CMK (cell line): Measurements from ENCODE around the gene RIMOC1.

Experiments
- DNase-seq: peaks from one replicate; pipeline ENCODE4 v3.0.0-alpha.2; 2010; ENCODE audit warnings: low read depth

RIMOC1 gene, protein sequence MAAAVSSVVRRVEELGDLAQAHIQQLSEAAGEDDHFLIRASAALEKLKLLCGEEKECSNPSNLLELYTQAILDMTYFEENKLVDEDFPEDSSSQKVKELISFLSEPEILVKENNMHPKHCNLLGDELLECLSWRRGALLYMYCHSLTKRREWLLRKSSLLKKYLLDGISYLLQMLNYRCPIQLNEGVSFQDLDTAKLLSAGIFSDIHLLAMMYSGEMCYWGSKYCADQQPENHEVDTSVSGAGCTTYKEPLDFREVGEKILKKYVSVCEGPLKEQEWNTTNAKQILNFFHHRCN

GRCh38 chr5:41903892-41904799 is at the start of gene RIMOC1:
TSS of gene RIMOC1 (plus strand) at chr5:41904344. CDS start at chr5:41904368, 24 bp downstream.
- DNase-seq: peak; percentile 100

- no peak for DNase-seq
Measured at GRCh38 chr5:41856644-41857491, 47.3 kb upstream of the RIMOC1 start.

DNA sequence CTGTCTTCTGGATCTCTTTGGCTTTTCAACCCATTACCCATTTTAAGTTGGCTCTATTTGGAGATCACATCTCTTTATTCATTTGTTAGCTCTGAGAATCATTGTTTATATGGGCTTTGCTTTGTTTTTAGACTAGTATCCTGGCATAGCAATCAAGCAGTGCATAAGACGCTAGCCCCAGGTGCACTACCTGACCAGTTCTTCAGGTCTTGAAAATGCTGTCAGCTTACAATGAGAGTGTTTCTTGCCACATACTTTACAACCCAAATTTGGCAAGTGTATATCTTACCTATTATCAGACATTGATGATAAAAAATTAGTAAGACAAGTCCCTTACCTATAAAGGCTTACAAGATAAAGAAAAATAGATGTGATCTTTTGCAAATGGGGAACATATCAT is 46.2 kb upstream of the RIMOC1 start:
- no peak for DNase-seq

- no peak for DNase-seq
Measured at GRCh38 chr5:41858890-41859289, 45.3 kb upstream of the RIMOC1 start.

GRCh38 chr5:41863871-41864486 is 40.2 kb upstream of the RIMOC1 start:
- no peak for DNase-seq

GRCh38 chr5:41869151-41869723 is 34.9 kb upstream of the RIMOC1 start:
- DNase-seq: no peak

DNA sequence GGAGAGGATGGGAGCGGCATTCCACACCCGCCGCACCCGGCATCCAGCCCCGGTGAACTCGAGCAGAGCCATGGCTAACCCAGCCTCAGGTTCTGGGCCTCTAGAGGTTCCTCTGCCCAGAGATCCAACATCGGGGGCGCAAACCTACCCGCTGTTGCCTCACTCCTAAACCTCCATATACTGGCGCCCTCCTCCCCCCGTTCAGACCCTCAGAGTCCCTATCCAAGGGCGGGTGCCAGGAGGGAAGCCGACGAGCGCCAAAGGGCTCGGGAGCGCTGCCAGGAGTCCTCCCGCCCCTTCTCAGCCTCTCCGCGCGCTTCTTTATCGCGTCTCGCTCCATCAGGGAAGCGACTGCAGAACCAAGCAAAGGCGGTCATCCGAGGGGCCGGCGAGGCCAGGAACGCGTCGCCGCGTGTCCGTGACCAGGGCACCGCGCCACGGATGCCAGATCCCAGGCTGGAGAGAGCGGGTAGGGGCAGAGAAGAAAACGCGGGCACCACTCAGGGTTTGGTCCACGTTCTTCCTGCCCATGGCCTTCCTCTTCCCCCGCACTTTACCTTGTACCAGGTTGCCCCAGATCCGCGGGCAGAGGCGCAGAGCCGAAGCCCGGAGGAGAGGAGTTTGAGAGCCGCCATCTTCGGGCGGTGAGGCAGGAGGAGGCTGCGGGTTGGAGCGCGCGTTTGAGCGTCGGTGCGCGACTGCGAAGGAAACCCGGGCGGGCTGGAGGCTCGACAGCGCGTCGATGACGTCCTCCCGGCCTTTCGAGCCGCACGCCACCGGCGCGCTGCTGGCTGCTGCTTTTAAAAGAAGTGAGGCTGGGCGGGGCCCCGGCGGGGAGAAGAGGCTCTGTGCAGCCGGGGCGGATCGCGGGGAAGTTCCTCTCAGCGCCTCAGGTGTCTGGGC is 34.2 kb upstream of the RIMOC1 start, which contains the start of gene OXCT1:
TSS of gene OXCT1 (minus strand) at position 702 of the 903 bp plus-strand sequence. CDS start at position 635, 67 bp downstream.
- DNase-seq: peak; percentile 59

GRCh38 chr5:41870627-41871048 is 33.5 kb upstream of the RIMOC1 start:
- no peak for DNase-seq

GRCh38 chr5:41871852-41872251 is 32.3 kb upstream of the RIMOC1 start:
- no peak for DNase-seq

DNA sequence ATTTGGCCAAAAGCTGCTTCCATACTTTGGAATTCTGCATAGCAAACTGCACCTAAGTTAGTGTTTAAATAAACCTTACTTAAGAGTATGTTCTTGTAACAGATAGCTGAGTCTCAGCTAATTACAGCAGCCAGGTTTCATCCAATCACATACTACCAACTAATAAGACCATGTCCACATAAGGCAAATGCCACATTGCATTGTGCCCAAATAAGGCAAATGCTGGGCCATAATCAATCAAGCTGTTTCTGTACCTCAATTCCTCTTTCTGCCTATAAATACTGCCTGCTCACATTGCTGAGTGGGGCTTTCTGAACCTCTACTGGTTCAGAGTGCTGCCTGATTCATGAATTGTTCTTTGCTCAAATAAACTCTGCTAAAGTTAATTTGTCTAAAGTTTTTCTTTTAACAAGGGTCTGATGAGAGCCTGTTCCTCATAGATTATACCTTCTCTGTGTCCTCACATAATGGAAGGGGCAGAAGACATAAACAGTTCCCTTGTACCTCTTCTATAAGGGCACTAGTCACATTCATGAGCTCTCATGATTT is 29.6 kb upstream of the RIMOC1 start:
- no peak for DNase-seq

DNA sequence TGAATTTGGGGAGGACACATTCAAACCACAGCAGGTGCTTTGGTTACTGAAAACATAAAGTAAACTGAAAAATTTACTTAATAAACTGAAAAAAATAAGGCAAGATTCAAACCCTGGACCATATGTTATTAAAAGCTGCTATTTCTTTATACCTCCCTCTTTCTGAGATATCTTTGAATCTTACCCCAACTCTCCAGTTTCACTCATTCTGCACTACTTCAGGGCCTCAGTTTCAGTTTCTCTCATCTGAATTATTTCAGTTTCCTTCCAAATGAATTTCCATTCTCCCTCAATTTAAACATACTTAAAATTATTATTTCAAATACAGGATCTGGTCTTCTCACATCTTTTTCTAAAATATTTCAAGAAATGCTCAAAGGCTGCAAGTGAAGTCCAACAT is 29.0 kb upstream of the RIMOC1 start:
- no peak for DNase-seq

DNA sequence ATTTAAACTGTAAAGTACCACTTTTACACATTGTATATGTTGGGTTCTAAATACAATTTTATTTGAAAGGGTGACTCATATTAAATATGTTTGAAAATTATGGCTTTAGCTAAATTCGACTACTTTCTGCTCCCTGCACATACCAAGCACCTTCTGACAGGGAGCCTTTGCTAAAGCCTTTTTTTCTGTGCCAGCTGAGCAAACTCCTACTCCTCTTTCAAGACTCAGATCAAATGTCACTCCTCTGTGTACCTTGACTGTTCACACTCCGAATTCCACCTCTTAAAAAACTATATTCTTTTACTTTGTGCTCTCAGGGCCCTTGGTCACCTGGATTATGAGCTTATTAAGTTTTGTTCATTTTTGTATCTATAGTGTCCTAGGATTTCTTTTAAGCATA is 27.5 kb upstream of the RIMOC1 start:
- DNase-seq: no peak

- DNase-seq: no peak
Measured at GRCh38 chr5:41877408-41877807, 26.7 kb upstream of the RIMOC1 start.

DNA sequence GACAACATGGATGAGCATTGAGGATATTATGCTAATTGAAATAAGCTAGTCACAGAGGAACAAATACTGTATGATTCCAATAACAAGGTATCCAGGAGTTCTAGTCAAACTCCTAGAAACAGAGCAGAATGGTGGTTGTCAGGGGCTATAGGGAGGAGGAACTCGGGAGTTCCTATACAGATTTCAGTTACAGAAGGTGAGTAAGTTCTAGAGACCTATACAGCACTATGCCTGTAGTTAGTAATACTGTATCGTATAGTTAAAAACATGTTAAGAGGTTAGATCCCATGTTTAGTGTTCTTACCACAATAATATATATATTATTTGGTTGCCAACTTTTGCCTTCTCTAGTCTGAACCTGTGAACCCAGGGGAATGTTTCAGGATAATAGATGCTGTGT is 26.0 kb upstream of the RIMOC1 start:
- DNase-seq: no peak

DNA sequence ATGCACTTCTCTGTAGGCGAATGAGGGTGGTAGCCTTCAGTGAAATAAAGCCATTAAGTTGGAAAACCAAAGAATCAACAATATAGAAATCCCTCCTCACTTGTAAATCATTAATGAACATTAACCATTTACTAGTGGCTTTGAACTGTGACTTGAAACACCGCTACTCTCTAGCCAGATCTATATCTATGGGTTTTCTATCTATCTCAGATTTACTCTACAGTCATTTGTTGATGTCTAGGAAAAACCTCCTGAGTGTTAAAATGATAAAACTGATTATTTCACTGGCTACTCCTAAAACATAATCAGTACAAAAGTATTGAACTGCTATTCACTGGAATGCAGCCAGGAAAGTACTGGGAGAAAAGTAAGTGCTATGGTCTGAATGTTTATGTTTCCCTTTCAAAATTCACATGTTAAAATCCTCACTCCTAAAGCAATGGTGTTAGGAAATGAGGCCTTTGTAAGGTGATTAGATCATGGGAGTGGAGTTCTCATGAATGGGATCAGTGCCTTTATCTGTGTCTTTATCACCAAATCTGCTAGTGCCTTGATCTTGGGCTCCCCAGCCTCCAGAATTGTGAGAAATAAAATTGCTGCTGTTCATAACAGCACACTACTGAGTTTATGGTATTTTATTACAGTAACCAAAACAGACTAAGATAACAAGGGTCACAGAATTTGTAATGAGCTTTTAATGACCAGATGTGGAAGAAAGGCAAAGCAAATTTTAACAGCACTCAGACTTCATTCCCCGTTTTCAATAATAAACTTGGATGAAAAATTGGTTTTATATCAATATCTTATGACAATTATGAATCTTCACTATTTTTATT is 25.3 kb upstream of the RIMOC1 start:
- no peak for DNase-seq

DNA sequence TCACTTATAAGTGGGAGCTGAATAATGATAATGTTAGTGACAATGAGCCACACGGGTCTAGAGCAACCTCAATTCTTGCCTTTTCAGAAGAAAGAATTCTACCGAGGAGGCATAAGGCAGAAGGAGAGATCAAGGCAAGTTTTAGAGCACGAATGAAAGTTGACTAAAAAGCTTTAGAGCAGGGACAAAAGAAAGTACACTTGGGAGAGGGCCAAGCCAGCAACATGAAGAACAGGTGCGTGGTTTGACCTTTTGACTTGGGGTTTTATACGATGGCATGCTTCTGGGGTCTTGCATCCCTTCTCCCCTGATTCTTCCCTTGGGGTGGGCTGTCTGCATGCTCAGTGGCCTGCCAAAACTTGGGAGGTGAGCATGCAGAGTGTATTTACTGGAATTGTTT is 21.4 kb upstream of the RIMOC1 start:
- no peak for DNase-seq

GRCh38 chr5:41883243-41883642 is 20.9 kb upstream of the RIMOC1 start:
- no peak for DNase-seq

DNA sequence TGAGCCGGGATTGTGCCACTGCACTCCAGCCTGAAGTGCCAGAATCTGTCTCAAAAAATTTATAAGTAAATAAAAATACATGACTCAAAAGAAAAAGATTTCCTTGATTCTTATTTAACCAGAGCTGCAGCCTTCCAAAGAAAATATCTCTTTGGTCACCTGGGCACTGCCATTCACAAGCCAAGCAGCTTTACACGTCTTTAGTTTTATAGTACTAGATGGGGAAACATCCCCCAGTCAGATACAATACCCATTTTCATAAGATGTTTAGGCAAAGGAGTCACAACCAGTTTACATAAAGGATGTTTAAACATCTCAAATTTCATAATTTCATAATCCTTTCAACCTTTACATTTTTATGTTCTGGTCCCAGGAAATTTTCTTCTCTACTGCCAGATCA is 20.2 kb upstream of the RIMOC1 start:
- no peak for DNase-seq

- DNase-seq: no peak
Measured at GRCh38 chr5:41885286-41885685, 18.9 kb upstream of the RIMOC1 start.
